DOHH2 (cell line): ENCODE data around the gene OOSP4B.

Source experiments
- H3F3A ChIP-seq: fragments of 200-600 bp; sonication (generic), shearing (Covaris generic); 2 replicates; pipeline ENCODE4 v1.6.0; 2016; ENCODE audit warnings: antibody characterized with exemption, mild to moderate bottlenecking; ENCODE audit not compliant: control insufficient read depth, insufficient read depth
- H3K27ac ChIP-seq: fragments of 200-600 bp; sonication (generic); 2 replicates; pipeline ENCODE4 v1.5.1; 2014; ENCODE audit warnings: low read depth, mild to moderate bottlenecking, low read length, moderate library complexity
- H3K27me3 ChIP-seq: fragments of 200-600 bp; sonication (generic); 2 replicates; pipeline ENCODE4 v1.6.1; 2014; ENCODE audit warnings: mild to moderate bottlenecking, low read length, mixed read lengths; ENCODE audit not compliant: control insufficient read depth
- H3K36me3 ChIP-seq: fragments of 200-600 bp; sonication (generic); 2 replicates; pipeline ENCODE4 v1.6.1; 2014; ENCODE audit warnings: mild to moderate bottlenecking, low read length, moderate library complexity, mixed read lengths; ENCODE audit not compliant: control insufficient read depth
- H3K4me1 ChIP-seq: fragments of 200-600 bp; sonication (generic); 2 replicates; pipeline ENCODE4 v1.6.1; 2014; ENCODE audit warnings: mild to moderate bottlenecking, low read length, mixed read lengths; ENCODE audit not compliant: control insufficient read depth
- H3K4me2 ChIP-seq: fragments of 200-600 bp; sonication (generic); 2 replicates; pipeline ENCODE4 v1.6.0; 2014; ENCODE audit warnings: mild to moderate bottlenecking, low read length, moderate library complexity
- H3K4me3 ChIP-seq: fragments of 200-600 bp; sonication (generic); 2 replicates; pipeline ENCODE4 v1.5.1; 2014; ENCODE audit warnings: mild to moderate bottlenecking, low read length, mixed read lengths
- H3K79me2 ChIP-seq: fragments of 200-600 bp; sonication (generic); 2 replicates; pipeline ENCODE4 v1.6.1; 2014; ENCODE audit warnings: mild to moderate bottlenecking, low read length, mixed read lengths; ENCODE audit not compliant: control insufficient read depth
- H3K9me2 ChIP-seq: fragments of 200-600 bp; sonication (generic); replicated peaks from 2 replicates; pipeline ENCODE4 v1.6.1; 2014; ENCODE audit warnings: mild to moderate bottlenecking, low read length, mixed read lengths; ENCODE audit not compliant: control insufficient read depth
- H3K9me3 ChIP-seq: fragments of 200-600 bp; sonication (generic); 2 replicates; pipeline ENCODE4 v1.6.1; 2014; ENCODE audit warnings: antibody characterized with exemption, low read length, mixed read lengths; ENCODE audit not compliant: control insufficient read depth, insufficient read depth
- H4K20me1 ChIP-seq: fragments of 200-600 bp; sonication (generic); 2 replicates; pipeline ENCODE4 v1.6.0; 2014; ENCODE audit warnings: low read depth, mild to moderate bottlenecking, antibody characterized with exemption, low read length, moderate library complexity; ENCODE audit not compliant: control insufficient read depth, insufficient read depth
- EZH2phosphoT487 ChIP-seq: fragments of 200-600 bp; sonication (generic); IDR thresholded peaks from 2 replicates; pipeline ENCODE4 v1.6.1; 2017; ENCODE audit warnings: borderline replicate concordance, mild to moderate bottlenecking, antibody characterized with exemption, low read length, moderate library complexity, mixed read lengths
- TF ChIP-seq, protein P1 (sequence below): fragments of 200-600 bp; sonication (generic); IDR thresholded peaks from one replicate; pipeline ENCODE4 v1.5.1; 2014; ENCODE audit warnings: antibody characterized with exemption, mild to moderate bottlenecking, low read depth, low read length; ENCODE audit not compliant: poor library complexity, severe bottlenecking

The OOSP4B gene

DNA sequence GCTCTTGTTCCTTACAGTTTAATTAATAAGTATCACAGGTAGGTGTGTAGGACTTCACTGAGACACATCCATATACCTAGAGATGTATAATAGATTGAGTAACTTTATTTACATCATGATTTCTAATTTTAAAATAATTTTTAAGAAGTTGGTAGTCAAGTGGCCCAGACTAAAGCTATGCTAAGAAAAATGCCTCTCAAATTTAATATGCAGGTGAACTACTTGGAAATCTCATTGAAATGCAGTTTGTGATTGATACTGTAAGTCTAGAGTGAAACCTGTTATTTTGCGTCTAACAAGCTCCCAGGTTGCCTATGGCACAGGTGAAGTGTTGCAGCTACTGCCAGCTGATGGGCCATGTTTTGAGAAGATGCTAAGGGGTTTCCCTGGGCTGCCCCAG is at the start of gene OOSP4B:
TSS of gene OOSP4B (plus strand) at position 301 of the 400 bp plus-strand sequence.
- Histone ChIP-seq H3K36me3 (no peaks in the 10 kb centered on the region), H3K9me2 (no peaks in the 10 kb centered on the region), H4K20me1 (no peaks in the 10 kb centered on the region), H3K27me3 (no peaks in the 10 kb centered on the region), H3K79me2 (no peaks in the 10 kb centered on the region), H3K9me3 (no peaks in the 10 kb centered on the region), H3K4me2 (no peak within 1 kb of the TSS), H3K4me3 (no peak within 1 kb of the TSS), H3F3A (no peaks in the 10 kb centered on the region), H3K4me1 (no peaks in the 10 kb centered on the region), H3K27ac (no peak within 1 kb of the TSS)
- TF ChIP-seq, protein P1, sequence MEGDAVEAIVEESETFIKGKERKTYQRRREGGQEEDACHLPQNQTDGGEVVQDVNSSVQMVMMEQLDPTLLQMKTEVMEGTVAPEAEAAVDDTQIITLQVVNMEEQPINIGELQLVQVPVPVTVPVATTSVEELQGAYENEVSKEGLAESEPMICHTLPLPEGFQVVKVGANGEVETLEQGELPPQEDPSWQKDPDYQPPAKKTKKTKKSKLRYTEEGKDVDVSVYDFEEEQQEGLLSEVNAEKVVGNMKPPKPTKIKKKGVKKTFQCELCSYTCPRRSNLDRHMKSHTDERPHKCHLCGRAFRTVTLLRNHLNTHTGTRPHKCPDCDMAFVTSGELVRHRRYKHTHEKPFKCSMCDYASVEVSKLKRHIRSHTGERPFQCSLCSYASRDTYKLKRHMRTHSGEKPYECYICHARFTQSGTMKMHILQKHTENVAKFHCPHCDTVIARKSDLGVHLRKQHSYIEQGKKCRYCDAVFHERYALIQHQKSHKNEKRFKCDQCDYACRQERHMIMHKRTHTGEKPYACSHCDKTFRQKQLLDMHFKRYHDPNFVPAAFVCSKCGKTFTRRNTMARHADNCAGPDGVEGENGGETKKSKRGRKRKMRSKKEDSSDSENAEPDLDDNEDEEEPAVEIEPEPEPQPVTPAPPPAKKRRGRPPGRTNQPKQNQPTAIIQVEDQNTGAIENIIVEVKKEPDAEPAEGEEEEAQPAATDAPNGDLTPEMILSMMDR: no peak
- TF ChIP-seq EZH2phosphoT487: no peak

DNA sequence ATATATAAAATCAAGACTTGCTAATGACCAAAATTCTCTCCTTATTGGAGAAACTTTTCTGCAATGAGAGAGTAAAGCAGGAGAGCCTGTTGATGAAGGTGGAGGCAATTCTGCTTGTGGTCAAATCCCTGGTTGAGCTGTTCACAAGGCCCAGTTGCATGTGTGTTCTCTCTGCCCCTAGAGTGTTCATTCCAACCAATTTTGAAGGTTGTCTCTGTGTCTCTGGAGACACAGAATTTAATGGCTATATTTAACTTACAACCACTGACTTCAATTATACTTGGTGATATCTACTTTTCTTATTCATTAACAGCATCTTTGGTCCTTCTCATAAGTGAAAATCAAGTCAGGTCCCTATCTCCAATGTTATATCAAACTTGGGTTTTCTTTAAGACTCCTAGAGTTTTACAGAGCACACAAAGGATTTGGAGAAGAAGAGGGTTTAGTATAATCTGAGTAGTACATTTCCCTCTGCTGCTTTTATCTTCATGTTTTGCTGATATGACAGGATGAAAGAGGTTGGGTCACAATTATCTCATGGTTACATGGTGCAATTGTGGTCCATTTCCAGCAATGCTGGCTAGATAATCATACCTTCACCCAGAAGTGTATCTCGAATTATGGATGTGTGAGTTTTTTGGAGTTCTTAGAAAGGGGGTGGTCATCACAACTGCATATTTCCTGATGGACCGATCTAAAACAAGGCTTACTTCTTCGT is 49.1 kb upstream of the OOSP4B start:
- Histone ChIP-seq H3K36me3 (no peaks in the 10 kb centered on the region), H3K9me3 (no peaks in the 10 kb centered on the region), H3K27ac (no peak overlapping the region), H3K27me3 (0 out of 2 replicates have a peak, but pooled peaks cover 2% of the 10 kb centered on the region), H3F3A (no peaks in the 10 kb centered on the region), H3K4me1 (no peaks in the 10 kb centered on the region), H4K20me1 (no peaks in the 10 kb centered on the region), H3K4me2 (no peak overlapping the region), H3K9me2 (no peaks in the 10 kb centered on the region), H3K4me3 (no peak overlapping the region), H3K79me2 (no peaks in the 10 kb centered on the region)
- TF ChIP-seq EZH2phosphoT487: no peak
- TF ChIP-seq, protein P1: no peak

DNA sequence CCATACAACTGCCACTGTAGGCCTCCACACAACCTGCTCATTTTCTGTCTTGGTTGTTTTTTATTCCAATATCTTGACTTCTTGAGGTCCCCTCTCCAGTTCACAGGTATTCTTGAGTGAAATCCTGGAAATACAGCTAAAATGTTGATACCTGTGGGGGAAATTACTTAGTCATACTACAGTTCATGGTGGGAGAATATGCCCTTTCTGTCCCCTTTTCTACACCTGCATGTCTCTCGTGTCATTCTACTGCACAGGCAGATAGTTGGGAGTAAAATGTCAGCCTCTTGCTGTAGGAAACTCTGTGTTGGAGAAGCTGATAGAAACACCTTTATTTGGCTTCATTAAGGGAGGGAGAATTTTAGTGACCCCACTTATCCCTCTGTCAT is 48.6 kb upstream of the OOSP4B start:
- Histone ChIP-seq H3K79me2 (no peaks in the 10 kb centered on the region), H3K27me3 (0 out of 2 replicates have a peak, but pooled peaks cover 2% of the 10 kb centered on the region), H3K4me2 (no peak overlapping the region), H3K9me2 (no peaks in the 10 kb centered on the region), H3K4me1 (no peaks in the 10 kb centered on the region), H3K9me3 (no peaks in the 10 kb centered on the region), H3F3A (no peaks in the 10 kb centered on the region), H3K4me3 (no peak overlapping the region), H3K36me3 (no peaks in the 10 kb centered on the region), H4K20me1 (no peaks in the 10 kb centered on the region), H3K27ac (no peak overlapping the region)
- TF ChIP-seq EZH2phosphoT487: no peak
- TF ChIP-seq, protein P1: no peak
